HCT116 (cell line): ENCODE data around the gene HK3. TPM values are rescaled to one million over a fixed set of nuclear protein-coding genes. Genes with fewer than 3 reads are reported as not detected.

Experiments used
- ATAC-seq: fragments of 200-7000 bp; cut with Tn5 transposase; 2 replicates; pipeline ENCODE4 v1.9.1; 2020; ENCODE audit warnings: mild to moderate bottlenecking, moderate library complexity
- BruUV-seq: library from RNA; stranded (reverse); fragments of 400-500 nt; replicated peaks from 2 replicates; lab custom pipeline; 2021; lab: Mats Ljungman, UMichigan
- CTCF ChIA-PET: fragments of 300-600 bp; sonication (Branson Sonifier 250); formaldehyde crosslinking; loops from one replicate; lab custom pipeline; 2021; ENCODE audit warnings: antibody characterized with exemption; lab: Charles Lee
- POLR2A ChIA-PET: fragments of 300-600, 350-600 bp; sonication (Branson Sonifier 250); formaldehyde crosslinking; loops from one replicate; lab custom pipeline; 2021; ENCODE audit warnings: antibody characterized with exemption; lab: Charles Lee
- RAD21 ChIA-PET, 2 experiments: fragments of 300-600 bp; sonication (Branson Sonifier 250); formaldehyde crosslinking; loops; one replicate each; lab custom pipeline; 2023; ENCODE audit warnings: low total read pairs in 2 of 2; ENCODE audit not compliant: uncharacterized antibody in 2 of 2, unreplicated experiment in 2 of 2, low non-redundant PET in 1 of 2; lab: Charles Lee
- DNase-seq: peaks from one replicate; pipeline ENCODE4 v3.0.0-alpha.2; 2010; ENCODE audit warnings: low read depth, low spot score
- H2AFZ ChIP-seq: fragments of 200-600 bp; shearing (Covaris generic), sonication (generic); 2 replicates; pipeline ENCODE4 v1.6.1; 2017; ENCODE audit warnings: low read depth, mixed run types, mixed read lengths, antibody characterized with exemption, low read length; ENCODE audit not compliant: poor library complexity, severe bottlenecking
- H3K27ac ChIP-seq: 2 replicates; pipeline ENCODE4 v1.5.1; 2012; ENCODE audit warnings: low read depth, low read length
- H3K27me3 ChIP-seq: fragments of 200-600 bp; sonication (generic); 2 replicates; pipeline ENCODE4 v1.6.1; 2016; ENCODE audit warnings: mixed run types, low read length, mixed read lengths; ENCODE audit not compliant: insufficient read depth
- H3K36me3 ChIP-seq, 2 experiments: fragments of 200-500 bp in 1 of 2; fragments of 200-600 bp in 1 of 2; sonication (Bioruptor generic) in 1 of 2; sonication (generic) in 1 of 2; 2 replicates each; pipeline versions ENCODE4 v1.5.1 to v1.6.1; 2014 to 2016; ENCODE audit warnings: low read length in 2 of 2, inconsistent platforms in 1 of 2, mixed read lengths in 1 of 2, mixed run types in 1 of 2; ENCODE audit not compliant: insufficient read depth in 2 of 2, control insufficient read depth in 1 of 2
- H3K4me1 ChIP-seq, 2 experiments: fragments of 200-600 bp in 1 of 2; sonication (generic) in 1 of 2; 2 replicates each; pipeline versions ENCODE4 v1.5.1 to v1.6.1; 2012 to 2017; ENCODE audit warnings: low read length in 2 of 2, inconsistent platforms in 1 of 2, mild to moderate bottlenecking in 1 of 2, mixed read lengths in 1 of 2, mixed run types in 1 of 2, moderate library complexity in 1 of 2; ENCODE audit not compliant: insufficient read depth in 2 of 2, control insufficient read depth in 1 of 2
- H3K4me2 ChIP-seq: fragments of 200-600 bp; sonication (generic); 2 replicates; pipeline ENCODE4 v1.6.1; 2017; ENCODE audit warnings: mixed run types, low read length, mixed read lengths
- H3K4me3 ChIP-seq, 2 experiments: fragments of 200-600 bp in 1 of 2; sonication (generic) in 1 of 2; replicated peaks in 1 of 2; 2 replicates each; pipeline ENCODE4 v1.5.1; 2011 to 2016; ENCODE audit warnings: low read length in 2 of 2, control low read depth in 1 of 2, low read depth in 1 of 2, mild to moderate bottlenecking in 1 of 2, mixed read lengths in 1 of 2, mixed run types in 1 of 2
- H3K79me2 ChIP-seq: fragments of 200-600 bp; sonication (generic); 2 replicates; pipeline ENCODE4 v1.6.1; 2017; ENCODE audit warnings: mild to moderate bottlenecking, mixed run types, low read length, moderate library complexity, mixed read lengths; ENCODE audit not compliant: insufficient read depth
- H3K9ac ChIP-seq: fragments of 200-600 bp; sonication (generic); 2 replicates; pipeline ENCODE4 v1.6.1; 2016; ENCODE audit warnings: low read length, mixed read lengths
- H3K9me2 ChIP-seq: fragments of 200-600 bp; sonication (generic), shearing (Covaris generic); 2 replicates; pipeline ENCODE4 v1.6.1; 2017; ENCODE audit warnings: mixed run types, mild to moderate bottlenecking, moderate library complexity; ENCODE audit not compliant: insufficient read depth
- H3K9me3 ChIP-seq, 2 experiments: fragments of 200-500 bp in 1 of 2; fragments of 200-600 bp in 1 of 2; sonication (Bioruptor generic) in 1 of 2; sonication (generic) in 1 of 2; 2 replicates each; pipeline ENCODE4 v1.6.1; 2014 to 2017; ENCODE audit warnings: low read length in 2 of 2, mixed read lengths in 2 of 2, inconsistent platforms in 1 of 2, low read depth in 1 of 2, mild to moderate bottlenecking in 1 of 2, mixed run types in 1 of 2, moderate library complexity in 1 of 2; ENCODE audit not compliant: control insufficient read depth in 1 of 2, insufficient read depth in 1 of 2
- H4K20me1 ChIP-seq: fragments of 200-600 bp; sonication (generic), shearing (Covaris generic); 2 replicates; pipeline ENCODE4 v1.6.1; 2017; ENCODE audit warnings: mixed run types, mild to moderate bottlenecking, moderate library complexity; ENCODE audit not compliant: insufficient read depth
- CEBPB ChIP-seq: IDR thresholded peaks from 2 replicates; pipeline ENCODE4 v1.6.1; 2012; ENCODE audit warnings: low read depth
- ELF1 ChIP-seq: IDR thresholded peaks from 2 replicates; pipeline ENCODE4 v1.6.1; 2012; ENCODE audit warnings: low read depth, borderline replicate concordance
- EZH2 ChIP-seq: fragments of 200-600 bp; sonication (generic); IDR thresholded peaks from 2 replicates; pipeline ENCODE4 v1.6.1; 2017; ENCODE audit warnings: antibody characterized with exemption, mixed run types
- EZH2phosphoT487 ChIP-seq: fragments of 200-600 bp; IDR thresholded peaks from 2 replicates; pipeline ENCODE4 v1.6.1; 2018; ENCODE audit warnings: antibody characterized with exemption, borderline replicate concordance
- JUND ChIP-seq: IDR thresholded peaks from 2 replicates; pipeline ENCODE4 v1.6.1; 2012
- POLR2A ChIP-seq: IDR thresholded peaks from 2 replicates; pipeline ENCODE4 v1.7.0; 2011; ENCODE audit warnings: borderline replicate concordance; ENCODE audit not compliant: insufficient read depth, insufficient read length; ENCODE audit errors: extremely low read depth
- POLR2AphosphoS5 ChIP-seq: IDR thresholded peaks from 2 replicates; pipeline ENCODE4 v1.6.1; 2011; ENCODE audit warnings: mild to moderate bottlenecking, low read depth, low read length, moderate library complexity
- RAD21 ChIP-seq: IDR thresholded peaks from 2 replicates; pipeline ENCODE4 v1.6.1; 2012; ENCODE audit warnings: low read depth, mild to moderate bottlenecking
- SIN3A ChIP-seq: IDR thresholded peaks from 2 replicates; pipeline ENCODE4 v1.6.1; 2012; ENCODE audit warnings: low read depth
- SP1 ChIP-seq: IDR thresholded peaks from 2 replicates; pipeline ENCODE4 v1.6.1; 2012; ENCODE audit warnings: low read depth
- ZBTB33 ChIP-seq: IDR thresholded peaks from 2 replicates; pipeline ENCODE4 v1.6.1; 2011; ENCODE audit warnings: mild to moderate bottlenecking, low read length, moderate library complexity; ENCODE audit not compliant: insufficient replicate concordance; ENCODE audit errors: extremely low read depth
- ZFX ChIP-seq: fragments of 450-650 bp; IDR thresholded peaks from 2 replicates; pipeline ENCODE4 v1.6.1; 2017
- ZNF274 ChIP-seq: fragments of 200-500 bp; sonication (Bioruptor generic); IDR thresholded peaks from 2 replicates; pipeline ENCODE4 v1.6.1; 2014; ENCODE audit warnings: mild to moderate bottlenecking, low read depth, low read length, inconsistent platforms
- intact Hi-C: fragments of 100-400 bp; cut with micrococcal nuclease; formaldehyde crosslinking; loops from 2 replicates; pipeline ENCODE4 v1.10.0; 2022
- total RNA-seq: library from RNA; stranded (reverse); gene quantifications from one replicate; pipeline ENCODE4 v1.2.1, GENCODE V29; 2021; ENCODE audit not compliant: unreplicated experiment
- TF ChIP-seq, protein P1 (sequence below): IDR thresholded peaks from 2 replicates; pipeline ENCODE4 v1.6.1; 2012

The HK3 gene
- total RNA-seq, 1 experiment from 2014 or later, result 0.30 TPM

DNA sequence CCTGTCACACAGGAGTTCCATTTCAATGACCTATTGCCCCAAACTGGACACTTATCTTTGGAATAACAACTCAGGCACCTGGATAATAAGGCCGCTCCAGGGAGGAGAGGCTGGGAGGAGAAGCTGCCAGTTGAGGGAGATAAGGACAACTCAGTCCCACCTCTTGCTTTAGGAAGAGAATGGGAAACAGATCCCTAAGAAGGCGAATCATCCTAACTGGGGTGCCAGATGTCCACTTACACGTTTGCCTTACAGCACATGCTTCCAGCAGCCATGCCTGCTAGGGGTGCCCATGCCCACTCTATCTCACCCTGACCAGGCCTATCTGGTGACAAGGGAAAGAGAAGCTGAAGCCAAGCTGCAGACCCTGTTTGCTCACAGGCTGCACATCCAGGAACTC is 6.5 kb downstream of the HK3 start:
- Histone ChIP-seq H3K27ac (no peak overlapping the region), H3K9ac (no peak overlapping the region), H3K27me3 (no peaks in the 10 kb centered on the region), H2AFZ (no peak overlapping the region), H4K20me1 (no peaks in the 10 kb centered on the region), H3K4me1 (no peaks in the 10 kb centered on the region), H3K4me2 (no peak overlapping the region), H3K9me2 (no peaks in the 10 kb centered on the region), H3K9me3 (no peaks in the 10 kb centered on the region), H3K36me3 (no peaks in the 10 kb centered on the region), H3K79me2 (no peaks in the 10 kb centered on the region), H3K4me3 (no peak overlapping the region)
- CTCF ChIA-PET, result no interaction called here
- POLR2A ChIA-PET, result no interaction called here
- TF ChIP-seq EZH2phosphoT487 (no peak), RAD21 (no peak), POLR2AphosphoS5 (no peak), ZBTB33 (no peak), SP1 (no peak), JUND (no peak)
- intact Hi-C loops, result no loop called here
- ATAC-seq, result no peak
- no peak for DNase-seq
- no TSS peak for BruUV-seq
- RAD21 ChIA-PET, result no interaction called here

GRCh38 chr5:176891331-176891958 is 7.7 kb downstream of the HK3 start:
- no TSS peak for BruUV-seq
- Histone ChIP-seq H3K27ac (no peak overlapping the region), H3K27me3 (no peaks in the 10 kb centered on the region), H3K4me3 (no peak overlapping the region), H4K20me1 (no peaks in the 10 kb centered on the region), H3K79me2 (no peaks in the 10 kb centered on the region), H3K9me2 (no peaks in the 10 kb centered on the region), H3K4me2 (no peak overlapping the region), H2AFZ (no peak overlapping the region), H3K9me3 (no peaks in the 10 kb centered on the region), H3K9ac (no peak overlapping the region), H3K4me1 (no peaks in the 10 kb centered on the region), H3K36me3 (no peaks in the 10 kb centered on the region)
- ChIA-PET RAD21 (no interaction called here), CTCF (no interaction called here), POLR2A (no interaction called here)
- intact Hi-C loops, result no loop called here
- DNase-seq (no peak), ATAC-seq (no peak)
- TF ChIP-seq, protein P1, sequence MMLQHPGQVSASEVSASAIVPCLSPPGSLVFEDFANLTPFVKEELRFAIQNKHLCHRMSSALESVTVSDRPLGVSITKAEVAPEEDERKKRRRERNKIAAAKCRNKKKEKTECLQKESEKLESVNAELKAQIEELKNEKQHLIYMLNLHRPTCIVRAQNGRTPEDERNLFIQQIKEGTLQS, result no peak
- TF ChIP-seq POLR2A, result no peak
- TF ChIP-seq ZFX, result no peak
- no peak for TF ChIP-seq ZBTB33
- TF ChIP-seq ELF1, result no peak
- TF ChIP-seq CEBPB, result no peak
- TF ChIP-seq SIN3A, result no peak
- no peak for TF ChIP-seq POLR2AphosphoS5
- TF ChIP-seq EZH2, result no peak
- TF ChIP-seq SP1, result no peak
- TF ChIP-seq ZNF274, result no peak
